ENCODE data around the gene GRAMD1A. TPM values are rescaled to one million over a fixed set of nuclear protein-coding genes. Genes with fewer than 3 reads are reported as not detected.

The GRAMD1A gene
- polyA plus RNA-seq, 1 donor from 2014 or later = 19.0 TPM

DNA sequence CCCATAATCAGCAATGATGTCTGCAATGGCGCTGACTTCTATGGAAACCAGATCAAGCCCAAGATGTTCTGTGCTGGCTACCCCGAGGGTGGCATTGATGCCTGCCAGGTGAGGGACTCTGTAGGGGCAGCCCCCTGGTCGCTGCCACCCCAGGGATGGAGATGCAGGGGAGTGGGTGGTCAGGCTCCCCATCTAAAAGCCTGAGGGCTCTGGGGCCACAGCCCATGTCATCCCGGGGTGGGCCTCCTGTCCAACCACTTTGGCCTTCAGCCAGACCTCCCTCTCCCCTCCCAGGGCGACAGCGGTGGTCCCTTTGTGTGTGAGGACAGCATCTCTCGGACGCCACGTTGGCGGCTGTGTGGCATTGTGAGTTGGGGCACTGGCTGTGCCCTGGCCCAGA, 65.5 kb downstream of the GRAMD1A start:
- Histone ChIP-seq H3K9me2 (ENCODE audit: insufficient read depth, low read length) (no peaks in the 10 kb centered on the region), H3K27ac (ENCODE audit: low read length) (no peak overlapping the region), H3K9ac (ENCODE audit: low read length) (no peak overlapping the region), H4K20me1 (ENCODE audit: insufficient read depth) (no peaks in the 10 kb centered on the region), H2AFZ (ENCODE audit: low read depth, low read length) (no peak overlapping the region), H3K9me3 (ENCODE audit: low read length) (no peaks in the 10 kb centered on the region), H3F3A (ENCODE audit: insufficient read depth, low read length, poor library complexity, severe bottlenecking) (no peaks in the 10 kb centered on the region), H3K36me3 (ENCODE audit: insufficient read depth, low read length) (no peaks in the 10 kb centered on the region), H3K79me2 (replicated peaks; ENCODE audit: insufficient read depth, low read length) (no peaks in the 10 kb centered on the region), H3K4me3 (ENCODE audit: low read length) (no peak overlapping the region), H3K4me2 (ENCODE audit: low read length) (no peak overlapping the region), H3K27me3 (ENCODE audit: insufficient read depth, low read depth, low read length) (no peaks in the 10 kb centered on the region)
- TF ChIP-seq RAD21 (conservative IDR thresholded peaks at IDR 0.05) (no peak), TAF1 (IDR thresholded peaks at IDR 0.05; ENCODE audit: low read depth) (no peak), EP300 (conservative IDR thresholded peaks at IDR 0.05; ENCODE audit: poor library complexity, severe bottlenecking) (no peak), SMC3 (conservative IDR thresholded peaks at IDR 0.05; ENCODE audit: poor library complexity) (no peak), REST (IDR thresholded peaks at IDR 0.05; ENCODE audit: borderline replicate concordance) (no peak), POLR2AphosphoS5 (IDR thresholded peaks at IDR 0.05) (no peak), EZH2 (IDR thresholded peaks at IDR 0.05; ENCODE audit: borderline replicate concordance, insufficient read depth, low read length, poor library complexity, severe bottlenecking) (no peak), CTCF (IDR thresholded peaks at IDR 0.05; ENCODE audit: poor library complexity, severe bottlenecking) (no peak)

- Histone ChIP-seq H3K79me2 (replicated peaks; ENCODE audit: insufficient read depth, low read length) (no peaks in the 10 kb centered on the region), H3K9me3 (ENCODE audit: low read length) (no peaks in the 10 kb centered on the region), H3K27ac (ENCODE audit: low read length) (no peak overlapping the region), H2AFZ (ENCODE audit: low read depth, low read length) (no peak overlapping the region), H3K36me3 (ENCODE audit: insufficient read depth, low read length) (no peaks in the 10 kb centered on the region), H3K9ac (ENCODE audit: low read length) (no peak overlapping the region), H3K9me2 (ENCODE audit: insufficient read depth, low read length) (no peaks in the 10 kb centered on the region), H3K4me3 (ENCODE audit: low read length) (no peak overlapping the region), H3K27me3 (ENCODE audit: insufficient read depth, low read depth, low read length) (no peaks in the 10 kb centered on the region), H4K20me1 (ENCODE audit: insufficient read depth) (no peaks in the 10 kb centered on the region), H3F3A (ENCODE audit: insufficient read depth, low read length, poor library complexity, severe bottlenecking) (no peaks in the 10 kb centered on the region), H3K4me2 (ENCODE audit: low read length) (no peak overlapping the region)
- TF ChIP-seq EP300 (conservative IDR thresholded peaks at IDR 0.05; ENCODE audit: poor library complexity, severe bottlenecking) (no peak), REST (IDR thresholded peaks at IDR 0.05; ENCODE audit: borderline replicate concordance) (no peak), RAD21 (conservative IDR thresholded peaks at IDR 0.05) (no peak), MXI1 (conservative IDR thresholded peaks at IDR 0.05; ENCODE audit: poor library complexity, severe bottlenecking) (no peak)
These were observed 66.0 kb downstream of the GRAMD1A start for GRCh38 chr19:35066121-35066520.

All from neural cell (in vitro differentiated cells).